HEK293T (cell line): ENCODE results near the gene KLHL22.

Experiments used
- BHLHE40 ChIP-seq: fragments of 450-650 bp; IDR thresholded peaks from 2 replicates; pipeline ENCODE4 v1.6.1; 2016; ENCODE audit warnings: mild to moderate bottlenecking, moderate library complexity, borderline replicate concordance
- CTBP1 ChIP-seq: fragments of 450-650 bp; IDR thresholded peaks from 2 replicates; pipeline ENCODE4 v1.6.1; 2016; ENCODE audit warnings: borderline replicate concordance
- FOXK2 ChIP-seq: fragments of 450-650 bp; IDR thresholded peaks from 2 replicates; pipeline ENCODE4 v1.6.1; 2016; ENCODE audit warnings: mild to moderate bottlenecking
- FOXM1 ChIP-seq: fragments of 450-650 bp; IDR thresholded peaks from 2 replicates; pipeline ENCODE4 v1.6.1; 2017; ENCODE audit warnings: mild to moderate bottlenecking, borderline replicate concordance
- SP1 ChIP-seq: fragments of 450-650 bp; IDR thresholded peaks from 2 replicates; pipeline ENCODE4 v1.6.1; 2017
- SUZ12 ChIP-seq: fragments of 450-650 bp; IDR thresholded peaks from 2 replicates; pipeline ENCODE4 v1.6.1; 2016; ENCODE audit warnings: mild to moderate bottlenecking
- TARDBP ChIP-seq: fragments of 450-650 bp; IDR thresholded peaks from 2 replicates; pipeline ENCODE4 v1.6.1; 2016
- ZNF384 ChIP-seq: fragments of 450-650 bp; IDR thresholded peaks from 2 replicates; pipeline ENCODE4 v1.6.1; 2016

DNA sequence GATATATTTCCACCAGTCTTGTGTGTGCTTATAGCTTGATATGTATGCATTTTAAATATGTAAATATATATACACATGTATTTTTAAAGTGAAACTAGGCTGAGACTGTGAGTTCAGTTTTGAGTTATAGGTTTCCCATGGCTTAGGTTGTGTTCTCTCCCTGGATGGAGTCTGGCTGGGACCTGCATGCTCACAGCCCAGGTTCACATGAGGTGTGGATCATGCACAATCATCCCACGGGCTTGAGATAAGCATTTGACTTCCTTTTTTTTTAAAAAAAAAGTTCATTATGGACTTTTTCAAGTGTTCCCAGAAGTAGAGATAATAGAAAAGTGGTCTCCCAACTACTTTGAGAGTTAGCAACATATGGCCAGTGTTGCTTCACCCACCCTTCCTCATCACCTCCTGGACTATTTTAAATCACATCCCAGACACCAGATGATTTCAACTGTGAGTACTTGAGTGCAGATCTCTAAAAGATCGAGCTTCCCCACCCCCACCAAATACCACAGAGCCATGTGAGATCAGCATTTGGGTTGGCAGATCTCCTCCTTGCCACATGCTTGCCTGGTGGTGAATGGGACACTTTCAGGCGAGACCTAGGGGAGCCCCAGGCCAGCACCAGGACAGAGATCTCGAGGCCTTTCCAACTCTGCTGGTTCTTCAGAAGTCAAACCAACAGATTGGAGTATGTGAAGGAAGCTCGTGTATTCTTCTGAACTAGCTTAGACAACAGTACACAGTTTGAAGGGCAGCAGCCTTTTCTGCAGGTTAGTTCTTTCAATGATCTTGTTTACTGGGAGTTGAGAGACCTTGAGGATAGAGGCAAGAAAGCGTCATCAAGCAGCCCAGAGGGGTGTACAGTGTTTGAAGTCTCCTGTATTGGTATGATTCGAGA lies 27.7 kb upstream of the KLHL22 start:
- no peak for TF ChIP-seq ZNF384
- TF ChIP-seq BHLHE40, result no peak
- TF ChIP-seq TARDBP, result no peak
- TF ChIP-seq FOXK2, result no peak
- no peak for TF ChIP-seq CTBP1
- no peak for TF ChIP-seq SUZ12
- no peak for TF ChIP-seq SP1
- no peak for TF ChIP-seq FOXM1
